GM23338 (cell line): Measurements from ENCODE around the gene SHISAL1. TPM values are rescaled to one million over a fixed set of nuclear protein-coding genes. Genes with fewer than 3 reads are reported as not detected.

Experiments
- ATAC-seq: fragments of 200-7000 bp; cut with Tn5 transposase; 3 replicates; pipeline ENCODE4 v1.9.1; 2020
- DNase-seq: peaks from one replicate; pipeline ENCODE4 v3.0.0-alpha.2; 2015; ENCODE audit warnings: low spot score
- H2AFZ ChIP-seq: fragments of 200-600 bp; sonication (generic); 2 replicates; pipeline ENCODE4 v1.8.0; 2016; ENCODE audit warnings: antibody characterized with exemption, mild to moderate bottlenecking, moderate library complexity
- H3F3A ChIP-seq: fragments of 200-600 bp; sonication (generic); replicated peaks from 2 replicates; pipeline ENCODE4 v1.8.0; 2017; ENCODE audit warnings: antibody characterized with exemption, mixed run types, low read depth
- H3K27ac ChIP-seq: fragments of 200-600 bp; sonication (generic); 2 replicates; pipeline ENCODE4 v1.6.1; 2016; ENCODE audit warnings: low read depth
- H3K27me3 ChIP-seq: fragments of 200-600 bp; sonication (generic); 2 replicates; pipeline ENCODE4 v1.8.0; 2016; ENCODE audit warnings: mild to moderate bottlenecking, mixed run types, moderate library complexity; ENCODE audit not compliant: insufficient read depth
- H3K36me3 ChIP-seq: fragments of 200-600 bp; sonication (generic); 2 replicates; pipeline ENCODE4 v1.8.0; 2016; ENCODE audit warnings: mild to moderate bottlenecking; ENCODE audit not compliant: insufficient read depth
- H3K4me1 ChIP-seq: fragments of 200-600 bp; sonication (generic); 2 replicates; pipeline ENCODE4 v1.8.0; 2016; ENCODE audit warnings: mild to moderate bottlenecking, moderate library complexity; ENCODE audit not compliant: insufficient read depth
- H3K4me2 ChIP-seq: fragments of 200-600 bp; sonication (generic); 2 replicates; pipeline ENCODE4 v1.7.1; 2017; ENCODE audit warnings: mixed run types
- H3K4me3 ChIP-seq: fragments of 200-600 bp; sonication (generic); 2 replicates; pipeline ENCODE4 v1.6.1; 2016; ENCODE audit warnings: mixed run types
- H3K79me2 ChIP-seq: fragments of 200-600 bp; sonication (generic); replicated peaks from 2 replicates; pipeline ENCODE4 v1.8.0; 2017; ENCODE audit warnings: mild to moderate bottlenecking; ENCODE audit not compliant: insufficient read depth
- H3K9me2 ChIP-seq: fragments of 200-600 bp; sonication (generic); 2 replicates; pipeline ENCODE4 v1.8.0; 2017; ENCODE audit not compliant: insufficient read depth
- H4K20me1 ChIP-seq: fragments of 200-600 bp; sonication (generic); replicated peaks from 2 replicates; pipeline ENCODE4 v1.8.0; 2017; ENCODE audit warnings: mild to moderate bottlenecking; ENCODE audit not compliant: insufficient read depth
- H3K27ac Mint-ChIP-seq: 2 replicates; pipeline ENCODE4 v1.8.0; 2020; ENCODE audit warnings: inconsistent platforms, mild to moderate bottlenecking, moderate library complexity, mixed read lengths
- H3K27me3 Mint-ChIP-seq: 3 replicates; pipeline ENCODE4 v1.8.0; 2022; ENCODE audit warnings: low read depth, mild to moderate bottlenecking, moderate library complexity, mixed read lengths, inconsistent platforms; ENCODE audit not compliant: insufficient read depth, poor library complexity
- H3K36me3 Mint-ChIP-seq: 3 replicates; pipeline ENCODE4 v1.8.0; 2021; ENCODE audit warnings: low read depth, mild to moderate bottlenecking, inconsistent platforms, moderate library complexity, mixed read lengths
- H3K4me1 Mint-ChIP-seq: 3 replicates; pipeline ENCODE4 v1.8.0; 2020; ENCODE audit warnings: mild to moderate bottlenecking, inconsistent platforms, mixed read lengths
- H3K4me3 Mint-ChIP-seq: 3 replicates; pipeline ENCODE4 v1.8.0; 2021; ENCODE audit warnings: moderate library complexity, mild to moderate bottlenecking, inconsistent platforms, mixed read lengths
- H3K9me3 Mint-ChIP-seq: 3 replicates; pipeline ENCODE4 v1.8.0; 2020; ENCODE audit warnings: moderate library complexity, mild to moderate bottlenecking, inconsistent platforms, mixed read lengths
- CREB1 ChIP-seq: fragments of 250-450 bp; sonication (Bioruptor Pico); IDR thresholded peaks from 2 replicates; pipeline ENCODE4 v1.5.0; 2020; ENCODE audit warnings: low read depth, mild to moderate bottlenecking, moderate library complexity
- CTCF ChIP-seq, 2 experiments: fragments of 200-600 bp in 1 of 2; sonication (generic) in 1 of 2; conservative IDR thresholded peaks; 2 replicates each; pipeline versions ENCODE4 v1.5.1 to v1.6.1; 2016 to 2017; ENCODE audit warnings: antibody characterized with exemption in 2 of 2, low read depth in 2 of 2, mild to moderate bottlenecking in 2 of 2, moderate library complexity in 1 of 2
- ETS1 ChIP-seq: IDR thresholded peaks from 2 replicates; pipeline ENCODE4 v1.6.1; 2016; ENCODE audit warnings: antibody characterized with exemption
- EZH2 ChIP-seq: fragments of 200-600 bp; sonication (generic); IDR thresholded peaks from one replicate; pipeline ENCODE4 v1.8.0; 2017; ENCODE audit warnings: antibody characterized with exemption, mild to moderate bottlenecking, low read depth; ENCODE audit not compliant: unreplicated experiment
- EZH2phosphoT487 ChIP-seq: fragments of 200-600 bp; sonication (generic); IDR thresholded peaks from one replicate; pipeline ENCODE4 v1.8.1; 2018; ENCODE audit warnings: antibody characterized with exemption; ENCODE audit not compliant: unreplicated experiment
- JUNB ChIP-seq: IDR thresholded peaks from one replicate; pipeline ENCODE4 v1.6.1; 2016; ENCODE audit warnings: antibody characterized with exemption; ENCODE audit not compliant: unreplicated experiment
- NANOG ChIP-seq: IDR thresholded peaks from 2 replicates; pipeline ENCODE4 v1.6.1; 2016; ENCODE audit warnings: antibody characterized with exemption, borderline replicate concordance
- POLR2AphosphoS5 ChIP-seq: IDR thresholded peaks from 2 replicates; pipeline ENCODE4 v1.6.1; 2016; ENCODE audit warnings: antibody characterized with exemption, low read depth
- REST ChIP-seq: IDR thresholded peaks from one replicate; pipeline ENCODE4 v1.6.1; 2018; ENCODE audit warnings: antibody characterized with exemption; ENCODE audit not compliant: unreplicated experiment
- STAT1 ChIP-seq: IDR thresholded peaks from one replicate; pipeline ENCODE4 v1.6.1; 2016; ENCODE audit warnings: antibody characterized with exemption; ENCODE audit not compliant: unreplicated experiment
- ZNF114 ChIP-seq: fragments of 250-450 bp; sonication (Bioruptor Pico); IDR thresholded peaks from 2 replicates; pipeline ENCODE4 v1.5.0; 2020; ENCODE audit warnings: mild to moderate bottlenecking, moderate library complexity
- ZNF331 ChIP-seq: fragments of 250-450 bp; sonication (Bioruptor Pico); IDR thresholded peaks from 2 replicates; pipeline ENCODE4 v1.5.0; 2020; ENCODE audit warnings: low read depth, mild to moderate bottlenecking, moderate library complexity
- ZNF462 ChIP-seq: fragments of 250-450 bp; sonication (Bioruptor Pico); IDR thresholded peaks from 2 replicates; pipeline ENCODE4 v1.5.0; 2020; ENCODE audit warnings: mild to moderate bottlenecking, moderate library complexity
- polyA plus RNA-seq: library from polyadenylated mRNA; unstranded; fragments of >200 nt; fragmentation: Nextera tagmentation; extraction: Ambion mirVana; gene quantifications from 2 replicates; pipeline ENCODE4 v1.2.1, GENCODE V29; 2016
- total RNA-seq: library from RNA; depleted of rRNA; stranded (reverse); fragments of >200 nt; shearing (Covaris generic); gene quantifications from 2 replicates; pipeline ENCODE4 v1.2.3, GENCODE V29; 2014

The SHISAL1 gene
- total and polyA plus RNA-seq, 2 experiments from 2014 or later, result 0.71 to 3.4 TPM

GRCh38 chr22:44299124-44299523 lies 13.6 kb downstream of the SHISAL1 start:
- no peak overlapping the region for H3K4me2 ChIP-seq
- peaks cover 4% of the 10 kb centered on the region; the same call in 1 of the 2 replicates for H3K36me3 ChIP-seq
- no peaks in the 10 kb centered on the region for H3K27me3 ChIP-seq
- Mint-ChIP-seq H3K27me3 (peaks cover 6% of the 10 kb centered on the region), H3K4me1 (peaks cover 9% of the 10 kb centered on the region), H3K9me3 (peaks cover 16% of the 10 kb centered on the region), H3K27ac (no peak overlapping the region), H3K36me3 (peaks cover 11% of the 10 kb centered on the region; the same call in 2 of the 3 replicates), H3K4me3 (no peak overlapping the region)
- no peaks in the 10 kb centered on the region for H3K4me1 ChIP-seq
- no peak for DNase-seq
- no peak overlapping the region for H3K4me3 ChIP-seq
- no peaks in the 10 kb centered on the region for H3K79me2 ChIP-seq
- H3K9me2 ChIP-seq, result no peaks in the 10 kb centered on the region
- no peak overlapping the region for H3K27ac ChIP-seq
- TF ChIP-seq REST, result no peak
- no peak for TF ChIP-seq ETS1
- TF ChIP-seq STAT1, result no peak
- TF ChIP-seq JUNB, result no peak
- TF ChIP-seq EZH2, result no peak
- no peak for TF ChIP-seq ZNF114
- TF ChIP-seq CREB1 (CRISPR knock-in tag), result no peak
- TF ChIP-seq NANOG, result no peak
- TF ChIP-seq ZNF331 (CRISPR knock-in tag), result no peak
- no peak for TF ChIP-seq POLR2AphosphoS5
- no peak for TF ChIP-seq EZH2phosphoT487
- TF ChIP-seq CTCF (conservative IDR thresholded peaks at IDR 0.05; ENCODE audit: low read depth in 2 of 2), result no peak
- no peak for TF ChIP-seq ZNF462
- H3F3A ChIP-seq, result no peaks in the 10 kb centered on the region
- no peak overlapping the region for H2AFZ ChIP-seq
- ATAC-seq, result peak; percentile 21
- no peaks in the 10 kb centered on the region for H4K20me1 ChIP-seq
